ENCODE measurements around the gene HLA-C.
"Not testable (repeated sequence)": the region's sequence is repeated elsewhere in the genome, so short reads cannot be mapped to it uniquely, and the experiment has no call there.

The HLA-C gene

DNA sequence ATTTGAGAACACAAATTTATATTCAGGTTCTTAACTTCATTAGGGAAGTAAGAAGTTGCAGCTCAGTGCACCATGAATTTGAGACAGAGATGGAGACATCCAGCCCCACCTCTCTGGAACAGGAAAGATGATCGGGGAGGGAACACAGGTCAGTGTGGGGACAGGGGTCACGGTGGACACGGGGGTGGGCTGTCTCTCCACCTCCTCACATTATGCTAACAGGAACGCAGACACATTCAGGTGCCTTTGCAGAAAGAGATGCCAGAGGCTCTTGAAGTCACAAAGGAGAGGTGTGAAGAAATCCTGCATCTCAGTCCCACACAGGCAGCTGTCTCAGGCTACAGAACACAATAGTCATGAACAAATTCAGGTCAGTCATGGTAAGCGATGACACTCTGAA lies 3.1 kb downstream of the HLA-C start:
- no peak for DNase-seq

DNA sequence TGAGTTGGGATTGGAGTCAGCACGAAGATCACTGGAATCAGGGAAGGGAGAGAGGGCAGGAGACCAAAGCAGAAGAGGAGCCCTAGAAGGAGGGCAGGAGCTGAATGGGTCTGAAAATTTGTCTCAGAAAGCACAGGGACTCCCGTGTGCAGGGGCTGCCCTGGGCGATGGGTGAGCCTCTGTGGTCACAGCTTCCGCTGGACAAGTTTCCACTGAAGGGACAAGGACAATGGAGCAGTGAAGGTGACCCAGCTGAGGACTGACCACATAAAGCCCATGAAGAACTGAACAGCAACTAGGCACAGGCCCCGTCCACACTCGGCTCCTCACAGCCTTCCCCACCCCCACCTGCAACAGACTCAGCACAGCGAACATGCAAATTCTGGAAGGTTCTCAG lies 3.5 kb downstream of the HLA-C start:
- DNase-seq: no peak

DNA sequence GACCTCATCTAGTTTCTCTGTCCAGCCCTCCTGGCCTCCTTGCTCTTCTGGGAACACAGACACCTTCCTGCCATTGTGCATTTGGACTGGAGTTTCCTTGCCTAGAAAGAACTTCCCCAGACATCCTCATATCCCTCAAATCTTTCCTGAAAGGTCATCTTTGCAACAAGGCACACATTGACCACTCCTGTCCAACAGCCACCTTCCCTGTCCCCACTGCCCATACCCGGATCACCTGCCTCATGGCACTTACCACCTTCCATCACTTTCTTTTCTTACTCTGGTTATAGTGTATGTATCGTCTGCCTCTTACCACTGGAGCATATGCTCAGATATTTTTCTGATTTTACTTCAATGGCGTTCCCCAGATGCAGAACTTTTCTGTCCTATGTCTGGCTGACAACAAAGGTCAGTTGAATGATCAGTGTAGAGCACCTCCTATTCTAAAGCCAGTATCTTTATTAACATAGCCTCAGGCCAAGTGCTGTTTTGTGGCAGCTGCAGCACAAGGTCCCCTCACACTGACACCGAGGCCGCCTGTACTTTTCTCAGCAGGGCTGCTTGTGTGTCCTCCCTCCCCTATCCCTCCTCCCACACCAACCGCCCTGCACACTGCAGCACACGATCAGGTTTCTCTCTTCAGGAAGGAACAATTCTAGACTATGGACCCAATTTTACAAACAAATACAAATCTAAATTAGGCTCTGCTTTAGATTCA lies 4.1 kb downstream of the HLA-C start:
- DNase-seq: no peak

DNA sequence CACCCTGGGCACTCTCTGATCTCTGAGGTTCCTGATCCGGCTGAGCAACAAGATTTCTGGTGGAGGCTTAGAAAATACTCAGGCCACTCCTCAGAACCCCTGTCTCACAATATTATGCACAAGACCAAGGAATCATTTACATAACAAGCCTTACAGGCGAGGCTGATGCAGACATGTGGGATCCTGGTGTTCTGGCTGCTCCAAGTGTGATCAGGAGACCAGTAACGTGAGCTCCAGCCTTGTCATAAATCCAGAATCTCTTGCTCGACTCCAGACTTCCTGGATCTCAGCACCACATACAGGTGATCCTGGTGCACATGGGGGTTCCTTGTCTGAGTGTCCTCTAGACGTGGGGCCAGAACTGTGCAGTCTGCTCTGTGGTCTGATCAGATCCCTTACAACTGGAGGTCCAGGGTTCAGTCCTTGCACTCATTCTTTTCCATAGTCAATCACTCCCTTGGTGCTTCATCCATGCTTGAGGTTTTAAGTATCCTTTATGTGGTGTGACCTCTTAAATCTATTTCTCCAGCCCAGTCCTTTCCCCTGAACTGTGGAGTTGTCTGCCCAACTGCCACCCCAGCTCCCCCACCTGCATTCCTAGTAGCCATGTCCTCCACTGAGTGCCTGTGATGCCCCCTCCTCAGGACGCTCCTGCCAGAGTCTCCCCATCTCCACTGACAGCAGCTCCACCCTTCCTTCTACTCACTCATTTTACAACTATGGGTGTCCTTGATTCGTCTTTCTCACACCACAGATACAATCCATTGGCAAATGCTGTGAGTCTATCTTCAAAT lies 5.1 kb downstream of the HLA-C start:
- DNase-seq: no peak

DNA sequence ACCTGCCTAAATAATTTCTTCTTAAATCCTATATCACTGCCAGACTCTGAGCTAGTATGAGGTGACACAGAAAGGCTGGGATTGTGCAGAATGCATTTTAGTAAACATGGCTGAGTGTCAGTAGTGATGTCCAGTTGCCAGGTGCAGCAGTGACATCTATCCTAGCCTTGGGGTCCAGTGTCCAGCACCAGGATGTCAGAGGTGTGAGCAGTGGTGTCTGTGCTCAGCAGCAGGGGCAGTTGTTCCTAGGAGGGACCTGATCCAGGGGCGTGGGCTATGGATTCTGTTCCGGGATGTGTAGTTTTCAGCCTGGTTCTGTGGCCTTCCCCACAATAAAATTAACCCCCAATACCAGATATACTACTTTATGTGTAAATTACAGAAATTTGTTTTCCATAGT lies 6.0 kb downstream of the HLA-C start:
- no peak for DNase-seq

DNA sequence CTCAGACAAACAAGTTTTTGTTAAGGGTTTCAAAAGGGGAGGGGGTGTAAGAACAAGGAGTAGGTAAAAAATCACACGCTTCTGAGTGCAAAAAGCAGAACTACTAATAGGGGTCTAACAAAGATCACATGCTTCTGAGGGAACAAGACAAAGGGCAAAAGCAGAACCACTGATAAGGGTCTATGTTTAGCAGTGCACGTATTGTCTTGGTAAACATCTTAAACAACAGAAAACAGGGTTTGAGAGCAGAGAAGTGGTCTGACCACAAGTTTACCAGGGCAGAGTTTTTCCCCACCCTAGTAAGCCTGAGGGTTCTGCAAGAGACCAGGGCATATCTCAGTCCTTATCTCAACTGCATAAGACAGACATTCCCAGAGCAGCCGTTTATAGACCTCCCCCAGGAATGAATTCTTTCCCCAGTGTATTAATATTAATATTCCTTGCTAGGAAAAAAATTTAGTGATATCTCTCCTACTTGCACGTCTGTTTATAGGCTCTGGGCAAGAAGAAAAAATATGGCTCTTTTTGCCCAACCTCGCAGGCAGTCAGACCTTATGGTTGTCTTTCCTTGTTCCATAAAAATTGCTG lies 8.5 kb downstream of the HLA-C start:
- DNase-seq: not testable (repeated sequence)

DNA sequence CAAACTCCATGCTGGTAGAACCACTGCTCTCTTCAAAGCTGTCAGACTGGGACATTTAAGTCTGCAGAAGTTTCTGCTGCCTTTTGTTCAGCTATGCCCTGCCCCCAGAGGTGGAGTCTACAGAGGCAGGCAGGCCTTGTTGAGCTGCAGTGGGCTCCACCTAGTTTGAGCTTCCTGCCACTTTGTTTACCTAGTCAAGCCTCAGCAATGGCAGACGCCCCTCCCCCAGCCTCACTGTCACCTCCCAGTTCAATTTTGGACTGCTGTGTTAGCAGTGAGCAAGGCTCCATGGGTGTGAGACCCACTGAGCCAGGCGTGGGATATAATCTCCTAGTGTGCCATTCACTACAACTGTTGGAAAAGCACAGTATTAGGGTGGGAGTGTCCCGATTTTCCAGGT lies 11.9 kb downstream of the HLA-C start:
- not testable (repeated sequence) for DNase-seq

DNA sequence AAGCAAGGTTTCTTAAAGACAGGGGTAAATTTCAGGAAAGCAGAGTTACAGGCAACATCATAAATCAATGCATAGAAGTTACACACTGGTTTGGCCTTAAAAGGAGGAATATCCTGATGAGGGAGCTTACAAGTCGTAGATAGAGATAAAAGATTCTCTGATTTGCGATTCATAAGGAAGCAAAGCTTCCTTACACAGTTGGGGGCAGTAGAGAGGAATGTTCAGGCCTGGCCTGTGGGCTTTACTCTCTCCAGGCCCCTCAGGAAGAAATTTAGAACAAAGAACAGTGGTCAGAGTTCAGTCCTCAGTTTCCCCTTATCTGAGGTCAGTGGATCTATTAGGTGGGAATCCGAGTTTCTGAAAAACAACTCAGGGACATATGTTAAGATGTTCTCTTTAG lies 19.3 kb downstream of the HLA-C start:
- DNase-seq: no peak

DNA sequence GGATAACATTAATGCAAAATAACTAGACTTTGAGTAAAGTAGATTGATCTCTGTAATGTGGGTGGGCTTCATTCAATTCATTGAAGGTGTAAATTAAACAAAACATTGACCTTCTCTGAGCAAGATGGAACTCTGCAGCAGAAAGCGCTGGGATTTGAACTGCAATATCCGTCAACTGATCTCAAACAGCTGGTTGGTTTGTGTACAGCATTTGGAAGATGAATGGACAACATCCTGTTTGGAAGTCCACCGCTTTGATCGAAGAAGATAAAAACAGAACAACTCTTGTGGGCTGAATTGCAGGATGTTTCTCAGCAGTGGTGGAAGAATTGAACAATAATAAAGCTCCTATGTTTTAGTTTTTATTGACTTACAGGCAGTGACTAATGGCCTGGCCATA lies 20.6 kb downstream of the HLA-C start:
- no peak for DNase-seq

DNA sequence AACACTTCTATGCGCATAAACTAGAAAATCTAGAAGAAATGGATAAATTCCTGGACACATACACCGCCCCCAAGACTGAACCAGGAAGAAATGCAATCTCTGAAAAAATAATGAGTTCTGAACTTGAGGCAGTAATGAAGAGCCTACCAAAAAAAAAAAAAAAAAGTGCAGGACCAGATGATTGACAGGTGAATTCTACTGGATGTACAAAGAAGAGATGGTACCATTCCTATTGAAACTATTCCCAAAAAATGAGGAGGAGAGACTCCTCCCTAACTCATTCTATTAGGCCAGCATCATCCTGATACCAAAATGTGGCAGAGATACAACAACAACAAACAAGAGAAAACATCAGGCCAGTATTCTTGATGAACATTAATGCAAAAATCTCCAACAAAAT lies 22.7 kb downstream of the HLA-C start:
- no peak for DNase-seq

DNA sequence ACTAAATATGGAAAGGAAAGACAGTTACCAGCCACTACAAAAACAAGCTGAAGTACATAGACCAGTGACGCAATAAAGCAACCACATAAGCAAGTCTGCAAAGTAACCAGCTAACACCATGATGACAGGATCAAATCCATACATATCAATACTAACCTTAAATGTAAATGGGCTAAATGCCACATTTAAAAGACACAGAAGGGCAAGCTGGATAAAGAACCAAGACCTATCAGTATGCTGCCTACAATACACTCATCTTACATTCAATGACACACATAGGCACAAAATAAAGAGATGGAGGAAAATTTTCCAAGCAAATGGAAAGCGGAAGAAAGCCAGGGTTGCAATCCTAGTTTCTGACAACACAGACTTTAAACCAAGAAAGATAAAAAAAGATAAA lies 24.1 kb downstream of the HLA-C start:
- DNase-seq: no peak

DNA sequence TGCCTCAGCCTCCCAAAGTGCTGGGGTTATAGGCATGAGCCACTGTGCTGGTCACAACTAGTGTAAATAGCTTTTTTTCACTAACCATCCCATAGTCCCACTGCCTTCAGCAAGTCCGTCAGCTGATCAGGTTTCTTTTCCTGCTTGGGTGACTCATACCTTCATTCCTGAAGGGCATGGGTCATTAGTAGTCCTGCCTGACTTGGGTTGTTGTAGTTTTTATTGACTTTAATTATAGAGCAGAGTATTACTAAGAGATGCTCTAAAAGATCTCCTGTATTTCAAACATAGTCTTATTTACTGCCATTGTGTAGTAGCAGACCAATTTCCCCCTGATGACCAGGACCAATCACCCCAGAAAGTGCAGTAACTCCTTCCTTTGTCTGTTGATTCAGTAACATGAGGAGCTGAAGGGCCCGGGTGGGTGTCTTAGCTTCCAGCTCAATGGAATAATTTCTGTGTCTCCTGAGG lies 25.8 kb downstream of the HLA-C start:
- DNase-seq: peak; percentile 50

DNA sequence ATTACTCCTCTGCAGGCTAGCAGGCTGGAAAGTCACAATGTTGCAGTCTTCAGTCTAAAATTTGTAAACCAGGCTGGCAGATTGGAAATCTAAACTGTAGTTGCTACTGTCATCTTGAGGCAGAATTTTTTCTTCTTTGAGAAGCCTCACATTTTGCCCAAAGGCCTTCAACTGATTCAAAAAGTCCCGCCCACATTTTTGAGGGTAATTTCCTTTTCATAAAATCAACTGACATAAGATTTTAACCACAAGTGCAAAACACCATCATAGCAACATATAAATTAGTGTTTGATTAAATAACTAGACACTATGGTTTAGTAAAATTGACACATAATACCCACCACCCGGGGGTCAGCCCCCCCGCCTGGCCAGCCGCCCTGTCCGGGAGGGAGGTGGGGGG lies 28.4 kb downstream of the HLA-C start:
- no peak for DNase-seq

DNA sequence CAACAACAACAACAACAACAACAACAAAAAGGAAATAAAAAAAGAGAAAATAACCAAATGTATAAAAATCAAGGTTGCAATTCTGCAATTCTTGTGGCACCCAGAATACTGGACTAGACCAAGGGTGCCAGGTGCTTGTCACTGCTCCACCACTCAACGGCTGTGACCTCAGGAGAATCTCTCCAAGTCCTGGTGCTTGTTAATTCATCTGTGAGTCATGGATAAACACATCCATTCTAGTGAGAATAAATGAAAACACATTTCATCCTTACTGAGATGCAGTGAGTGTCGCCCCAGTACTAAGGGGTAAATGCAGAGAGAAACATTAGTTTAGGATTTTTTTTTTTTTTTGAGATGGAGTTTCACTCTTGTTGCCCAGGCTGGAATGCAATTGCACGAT lies 32.0 kb downstream of the HLA-C start:
- no peak for DNase-seq

DNA sequence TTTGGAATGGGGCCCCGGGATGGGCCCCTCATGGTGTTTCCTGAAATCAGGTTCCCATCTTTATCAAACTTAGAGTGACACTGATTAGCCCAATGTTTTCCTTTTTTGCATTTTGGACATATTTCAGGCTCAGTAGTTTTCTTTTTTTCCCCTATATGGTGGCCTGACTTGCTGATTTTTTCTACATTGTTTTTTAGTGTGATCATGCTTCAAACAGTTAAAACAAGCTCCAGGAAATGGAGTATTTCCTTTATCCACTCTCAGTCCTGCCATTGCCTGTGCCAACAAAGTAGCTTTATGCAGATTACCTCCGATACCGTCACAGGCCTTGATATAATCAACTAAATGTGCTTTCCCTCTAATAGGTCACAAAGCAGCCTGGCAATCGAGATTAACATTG lies 37.8 kb downstream of the HLA-C start:
- DNase-seq: not testable (repeated sequence)

DNA sequence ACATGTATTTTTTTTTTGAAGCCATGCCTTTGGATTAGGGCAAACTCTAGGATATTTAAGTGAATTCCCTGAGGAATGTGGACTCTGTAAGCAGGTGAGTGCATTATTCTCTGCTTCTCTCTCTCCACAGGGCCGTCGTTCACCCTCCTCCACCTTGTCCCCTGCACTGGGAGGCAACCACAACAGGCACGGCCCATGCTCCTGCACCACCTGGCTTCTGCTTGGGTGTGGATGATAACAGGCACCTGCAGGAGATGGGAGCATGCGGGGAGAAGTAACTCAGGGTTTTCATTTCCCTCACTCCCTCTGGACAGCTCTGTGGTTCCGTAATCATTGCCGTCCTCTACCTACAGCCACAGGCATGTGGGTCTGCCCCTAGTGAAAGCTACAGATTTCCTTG lies 43.4 kb downstream of the HLA-C start:
- DNase-seq: no peak

DNA sequence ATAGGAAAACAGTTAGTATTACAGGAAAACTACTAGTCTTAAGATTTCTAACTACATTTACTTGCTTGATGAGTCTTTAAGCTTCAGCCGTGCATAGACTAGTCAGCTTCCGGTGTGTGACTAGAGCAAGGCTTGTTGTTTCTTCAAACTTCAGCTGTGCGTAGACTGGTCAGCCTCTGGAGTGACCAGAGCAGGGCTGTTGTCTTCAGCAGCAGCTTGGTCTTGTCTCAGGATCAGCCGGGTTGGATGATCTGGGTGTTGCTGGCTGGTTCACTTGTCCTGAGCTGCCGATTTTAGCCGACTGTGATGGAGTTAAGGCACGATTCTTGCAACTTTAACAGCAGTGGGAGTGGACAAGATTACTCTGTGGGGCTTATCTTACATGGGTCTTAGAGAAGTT lies 44.7 kb downstream of the HLA-C start:
- no peak for DNase-seq

DNA sequence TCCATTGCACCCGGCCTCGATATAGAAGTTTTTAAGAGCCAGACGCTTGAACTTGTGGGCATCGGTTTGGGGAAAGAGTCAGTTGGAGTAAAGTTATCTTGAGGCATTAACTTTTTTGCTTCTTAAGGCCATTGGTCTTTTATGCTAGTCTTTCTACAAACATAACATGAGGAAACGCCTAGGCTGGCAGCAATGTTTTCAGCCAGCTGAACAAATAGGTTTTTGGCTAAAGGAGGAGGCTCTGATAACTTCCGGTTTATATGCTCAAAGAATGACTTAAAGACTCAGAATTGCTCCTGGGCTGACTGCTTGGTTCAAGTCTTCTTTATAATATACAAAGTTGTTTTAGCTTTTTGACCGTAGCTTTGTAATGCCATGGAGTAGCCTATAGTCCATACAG lies 46.2 kb downstream of the HLA-C start:
- no peak for DNase-seq

DNA sequence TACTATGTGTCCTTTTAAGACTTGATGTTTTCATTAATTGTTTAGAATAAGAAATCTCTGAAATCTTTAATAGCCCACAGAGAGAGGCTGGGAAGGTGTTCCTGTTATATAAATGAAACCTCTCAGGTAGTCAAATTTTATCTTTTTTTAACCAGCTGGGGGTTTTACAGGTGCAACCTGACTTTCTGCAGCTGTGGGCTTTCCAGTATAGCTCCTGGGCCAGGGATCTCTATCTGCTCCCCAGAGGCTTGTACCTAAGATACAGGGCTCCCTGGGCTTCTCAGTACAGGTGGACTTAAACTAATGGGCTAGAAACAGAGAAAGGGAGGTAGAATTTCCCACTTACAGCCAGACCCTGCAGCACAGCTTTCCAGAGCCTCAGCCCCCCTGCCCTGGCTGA lies 49.4 kb downstream of the HLA-C start:
- no peak for DNase-seq

All from fibroblast of skin of right quadriceps (primary cell).